Measurements from ENCODE around the gene UNG. TPM values are rescaled to one million over a fixed set of nuclear protein-coding genes. Genes with fewer than 3 reads are reported as not detected.
"Not testable (repeated sequence)": the region's sequence is repeated elsewhere in the genome, so short reads cannot be mapped to it uniquely, and the experiment has no call there.

Gene UNG
- 29.2 TPM for total RNA-seq

DNA sequence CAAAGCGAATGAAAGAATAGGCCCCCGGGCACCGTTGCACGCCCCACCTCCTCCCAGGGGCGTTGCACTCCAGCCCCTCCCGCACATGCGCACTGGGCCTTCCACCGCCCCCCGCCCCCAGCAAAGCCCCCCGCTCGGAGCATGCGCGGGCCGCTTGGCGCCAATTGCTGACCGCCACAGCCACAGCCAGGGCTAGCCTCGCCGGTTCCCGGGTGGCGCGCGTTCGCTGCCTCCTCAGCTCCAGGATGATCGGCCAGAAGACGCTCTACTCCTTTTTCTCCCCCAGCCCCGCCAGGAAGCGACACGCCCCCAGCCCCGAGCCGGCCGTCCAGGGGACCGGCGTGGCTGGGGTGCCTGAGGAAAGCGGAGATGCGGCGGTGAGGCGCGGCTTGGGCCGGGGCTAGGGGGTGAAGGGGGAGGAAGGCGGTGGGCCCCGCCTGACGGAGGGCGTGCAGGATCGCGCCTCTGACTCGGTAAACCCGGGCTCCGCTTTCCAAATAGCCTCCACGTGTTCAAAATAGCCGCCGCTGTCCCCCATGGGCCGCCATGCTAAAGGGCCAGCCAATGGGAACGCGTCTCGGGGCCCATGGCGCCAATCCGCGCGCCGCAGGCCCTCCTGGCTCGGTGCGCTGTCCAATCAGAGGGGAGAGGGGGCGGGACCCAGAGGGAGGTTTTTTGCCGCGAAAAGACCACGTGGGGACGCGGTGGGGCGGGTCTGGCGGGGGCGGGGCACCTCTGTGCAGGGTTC lies at the start of gene UNG:
UNG (plus strand) TSS at position 163 of the 748 bp plus-strand sequence; CDS start at position 246, 83 bp downstream.
- Histone ChIP-seq H3K4me1 (peaks cover 55% of the 10 kb centered on the region), H3K9me3 (no peaks in the 10 kb centered on the region), H3K4me3 (peak within 1 kb of the TSS; percentile 68 to 98), H3K27ac (peak within 1 kb of the TSS; percentile 86), H3K36me3 (peaks cover 0 to 10% of the 10 kb centered on the region in 2 donors), H3K27me3 (no peaks in the 10 kb centered on the region)
- intact Hi-C loops (cut with DNase I) = loop anchor here (5.0 to 10.0 kb wide), 2 partner anchors 243 to 535 kb away; partner anchors contain the start of genes ISCU, SART3 and SSH1
- TF ChIP-seq, protein P1, sequence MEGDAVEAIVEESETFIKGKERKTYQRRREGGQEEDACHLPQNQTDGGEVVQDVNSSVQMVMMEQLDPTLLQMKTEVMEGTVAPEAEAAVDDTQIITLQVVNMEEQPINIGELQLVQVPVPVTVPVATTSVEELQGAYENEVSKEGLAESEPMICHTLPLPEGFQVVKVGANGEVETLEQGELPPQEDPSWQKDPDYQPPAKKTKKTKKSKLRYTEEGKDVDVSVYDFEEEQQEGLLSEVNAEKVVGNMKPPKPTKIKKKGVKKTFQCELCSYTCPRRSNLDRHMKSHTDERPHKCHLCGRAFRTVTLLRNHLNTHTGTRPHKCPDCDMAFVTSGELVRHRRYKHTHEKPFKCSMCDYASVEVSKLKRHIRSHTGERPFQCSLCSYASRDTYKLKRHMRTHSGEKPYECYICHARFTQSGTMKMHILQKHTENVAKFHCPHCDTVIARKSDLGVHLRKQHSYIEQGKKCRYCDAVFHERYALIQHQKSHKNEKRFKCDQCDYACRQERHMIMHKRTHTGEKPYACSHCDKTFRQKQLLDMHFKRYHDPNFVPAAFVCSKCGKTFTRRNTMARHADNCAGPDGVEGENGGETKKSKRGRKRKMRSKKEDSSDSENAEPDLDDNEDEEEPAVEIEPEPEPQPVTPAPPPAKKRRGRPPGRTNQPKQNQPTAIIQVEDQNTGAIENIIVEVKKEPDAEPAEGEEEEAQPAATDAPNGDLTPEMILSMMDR (IDR thresholded peaks at IDR 0.05) = no peak
- TF ChIP-seq POLR2AphosphoS5 (IDR thresholded peaks at IDR 0.05; ENCODE audit: insufficient read depth in 1 of 2, low read depth in 1 of 2) (peak in 1 of 2 donors; percentile 66), POLR2A (IDR thresholded peaks at IDR 0.05) (no peak)
- peak in 1 of 2 donors; percentile 97 for DNase-seq (ENCODE audit: extremely low spot score in 2 of 2)

DNA sequence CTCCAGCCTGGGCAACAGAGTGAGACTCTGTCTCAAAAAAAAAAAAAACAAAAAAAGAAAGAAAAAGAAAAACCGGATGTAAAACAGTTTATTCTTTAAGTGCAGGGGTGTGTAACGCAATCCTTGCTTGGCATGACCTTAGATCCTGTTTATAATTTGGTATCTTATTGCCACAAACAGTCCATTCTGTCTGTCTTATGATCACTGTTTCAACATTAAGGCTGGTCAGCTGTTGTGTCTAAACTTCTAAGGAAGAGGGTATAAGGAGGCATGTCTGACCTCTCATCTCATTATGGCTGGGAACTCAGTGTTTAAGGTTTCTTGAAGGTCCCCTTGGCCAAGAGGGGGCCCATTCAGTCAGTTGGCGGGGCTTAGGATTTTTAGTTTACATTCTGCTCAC lies 48.7 kb upstream of the UNG start:
- H3K4me3 ChIP-seq; H3K4me1 ChIP-seq; H3K9me3 ChIP-seq; H3K27me3 ChIP-seq; H3K36me3 ChIP-seq; DNase-seq (ENCODE audit: extremely low spot score in 2 of 2); intact Hi-C loops (cut with DNase I); H3K27ac ChIP-seq: not testable (repeated sequence)

DNA sequence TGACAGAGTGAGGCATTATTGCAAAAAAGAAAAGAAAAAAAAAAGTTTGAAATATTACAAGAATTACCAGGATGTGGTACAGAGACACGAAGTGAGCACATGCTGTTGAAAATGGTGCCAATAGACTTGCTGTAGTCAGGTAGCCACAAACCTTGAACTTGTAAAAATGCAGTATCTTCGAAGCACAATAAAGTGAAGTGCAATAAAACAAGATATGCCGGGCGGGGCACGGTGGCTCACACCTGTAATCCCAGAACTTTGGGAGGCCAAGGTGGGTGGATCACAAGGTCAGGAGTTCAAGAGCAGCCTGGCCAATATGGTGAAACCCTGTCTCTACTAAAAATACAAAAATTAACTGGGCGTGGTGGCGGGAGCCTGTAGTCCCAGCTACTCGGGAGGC lies 47.6 kb upstream of the UNG start:
- DNase-seq (ENCODE audit: extremely low spot score in 2 of 2); H3K27ac ChIP-seq; H3K36me3 ChIP-seq; H3K9me3 ChIP-seq; H3K27me3 ChIP-seq; H3K4me3 ChIP-seq; intact Hi-C loops (cut with DNase I): not testable (repeated sequence)
- peaks cover 20% of the 10 kb centered on the region for H3K4me1 ChIP-seq

DNA sequence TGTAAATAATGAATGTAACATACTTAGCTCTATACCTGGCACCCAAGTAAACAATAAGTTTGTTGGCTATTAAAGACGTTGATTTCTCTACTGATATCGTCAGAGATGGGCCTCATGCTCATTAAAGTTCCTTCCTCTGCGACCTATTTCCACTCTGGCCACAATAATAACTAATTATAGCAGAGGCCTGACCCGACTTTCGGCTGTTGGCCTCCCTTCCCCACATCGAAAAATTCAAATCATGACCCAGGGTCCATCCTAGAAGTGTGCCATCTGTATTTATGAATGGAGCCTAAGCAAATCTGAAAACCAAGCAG lies 45.3 kb upstream of the UNG start:
- Histone ChIP-seq H3K9me3 (no peaks in the 10 kb centered on the region), H3K4me1 (peaks cover 20% of the 10 kb centered on the region), H3K27ac (peak overlapping the region; percentile 93), H3K36me3 (no peaks in the 10 kb centered on the region), H3K4me3 (peak overlapping the region; percentile 82 to 95), H3K27me3 (no peaks in the 10 kb centered on the region)
- TF ChIP-seq POLR2A (IDR thresholded peaks at IDR 0.05) = no peak
- TF ChIP-seq, protein P1 (IDR thresholded peaks at IDR 0.05) = no peak
- DNase-seq (ENCODE audit: extremely low spot score in 2 of 2) = no peak
- intact Hi-C loops (cut with DNase I) = no loop called here

DNA sequence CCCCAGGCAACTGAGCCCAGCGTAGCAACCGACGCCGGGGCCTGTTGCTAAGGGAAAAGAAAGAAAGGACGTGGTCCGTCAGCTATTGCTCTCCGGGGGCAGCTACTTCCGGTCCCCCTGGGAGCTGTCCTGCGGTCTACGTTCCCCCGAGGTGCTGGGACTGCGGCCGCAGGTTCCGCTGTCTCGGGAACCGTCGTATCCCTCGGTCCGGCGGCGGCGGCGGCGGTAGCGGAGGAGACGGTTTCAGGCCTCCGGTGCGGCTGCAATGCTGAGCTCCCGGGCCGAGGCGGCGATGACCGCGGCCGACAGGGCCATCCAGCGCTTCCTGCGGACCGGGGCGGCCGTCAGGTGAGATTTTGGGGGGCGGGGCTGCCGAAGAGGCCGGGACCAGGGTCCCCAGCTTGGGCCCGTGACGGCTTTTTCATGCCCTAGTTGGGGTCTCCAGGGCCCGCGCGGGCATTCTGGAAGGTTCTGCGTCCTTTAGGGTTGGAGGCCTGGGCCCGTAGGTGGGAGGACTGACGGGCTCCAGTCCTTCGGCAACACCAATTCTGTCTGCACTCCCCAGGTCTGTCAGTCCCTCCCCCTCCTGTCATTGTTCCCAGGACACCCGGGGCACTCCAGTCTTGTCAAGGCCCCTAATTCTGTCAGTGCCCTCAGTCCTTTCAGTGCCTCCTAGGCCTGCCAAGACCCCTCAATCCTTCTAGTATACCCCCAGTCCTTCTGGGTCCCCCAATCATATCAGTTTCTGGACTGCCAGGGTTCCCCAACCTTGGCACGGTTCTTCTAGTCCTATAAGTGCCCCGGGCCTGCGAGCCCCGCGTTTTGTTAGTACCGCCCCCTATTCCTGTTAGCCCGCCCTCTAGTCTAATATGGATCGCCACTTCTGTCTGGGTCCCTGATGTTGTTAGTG lies 44.7 kb upstream of the UNG start, which contains the start of gene USP30:
USP30 (plus strand) TSS at position 163 of the 910 bp plus-strand sequence; CDS start at position 266, 103 bp downstream.
- intact Hi-C loops (cut with DNase I) = no loop called here
- Histone ChIP-seq H3K36me3 (peaks cover 0 to 2% of the 10 kb centered on the region in 2 donors), H3K27ac (peak within 1 kb of the TSS; percentile 93), H3K9me3 (no peaks in the 10 kb centered on the region), H3K27me3 (no peaks in the 10 kb centered on the region), H3K4me3 (peak within 1 kb of the TSS; percentile 82 to 95), H3K4me1 (peaks cover 20% of the 10 kb centered on the region)
- TF ChIP-seq, protein P1 (IDR thresholded peaks at IDR 0.05) = no peak
- TF ChIP-seq POLR2AphosphoS5 (IDR thresholded peaks at IDR 0.05; ENCODE audit: insufficient read depth in 1 of 2, low read depth in 1 of 2) (peak; percentile 83 to 84), POLR2A (IDR thresholded peaks at IDR 0.05) (no peak)
- DNase-seq (ENCODE audit: extremely low spot score in 2 of 2) = no peak
